Colonic mucosa (tissue), 4 donors: ENCODE data around the gene NCK2. TPM values are rescaled to one million over a fixed set of nuclear protein-coding genes. Genes with fewer than 3 reads are reported as not detected.
"Not testable (repeated sequence)": the region's sequence is repeated elsewhere in the genome, so short reads cannot be mapped to it uniquely, and the experiment has no call there.

Experiments used
- DNase-seq: peaks from one replicate; pipeline ENCODE4 v3.0.0-alpha.2; 2020
- H3K27ac ChIP-seq: fragments of 200-600 bp; one replicate; pipeline ENCODE4 v1.8.0; 2021
- H3K27me3 ChIP-seq: fragments of 200-600 bp; one replicate; pipeline ENCODE4 v1.8.0; 2021
- H3K36me3 ChIP-seq: fragments of 200-600 bp; one replicate; pipeline ENCODE4 v1.8.0; 2021
- H3K4me1 ChIP-seq: fragments of 200-600 bp; one replicate; pipeline ENCODE4 v1.8.0; 2021; ENCODE audit warnings: mild to moderate bottlenecking
- H3K4me3 ChIP-seq: fragments of 200-600 bp; one replicate; pipeline ENCODE4 v1.8.0; 2021
- H3K9ac ChIP-seq, 2 donors: one replicate each; pipeline ENCODE4 v1.7.0; 2013; ENCODE audit warnings: control low read depth in 2 of 2, low read depth in 2 of 2, low read length in 2 of 2
- H3K9me3 ChIP-seq: fragments of 200-600 bp; one replicate; pipeline ENCODE4 v1.8.0; 2021
- intact Hi-C: fragments of 100-400 bp; cut with DNase I; formaldehyde crosslinking; loops from one replicate; pipeline ENCODE4 v1.14.1; 2022
- total RNA-seq, 2 donors: library from RNA; stranded (reverse); fragmentation: NEBNext Ultra II Directional in 1 of 2; extraction: Animal tissue kit (Norgen Biotek cat#: 25700) in 1 of 2; gene quantifications; one replicate each; pipeline ENCODE4 v1.2.1, GENCODE V29; 2021
- TF ChIP-seq, protein P1 (sequence below): fragments of 200-600 bp; IDR thresholded peaks from one replicate; pipeline ENCODE4 v1.8.0; 2022; ENCODE audit warnings: antibody characterized with exemption, mild to moderate bottlenecking
- donor health status: healthy.
- donor health status: DM: no; HTN: no; CAD: no.
- donor health status: DM: no; HTN: no; CAD: no.

The NCK2 gene
- total RNA-seq, 2 donors from 2014 or later, result 51.3 to 67.5 TPM

DNA sequence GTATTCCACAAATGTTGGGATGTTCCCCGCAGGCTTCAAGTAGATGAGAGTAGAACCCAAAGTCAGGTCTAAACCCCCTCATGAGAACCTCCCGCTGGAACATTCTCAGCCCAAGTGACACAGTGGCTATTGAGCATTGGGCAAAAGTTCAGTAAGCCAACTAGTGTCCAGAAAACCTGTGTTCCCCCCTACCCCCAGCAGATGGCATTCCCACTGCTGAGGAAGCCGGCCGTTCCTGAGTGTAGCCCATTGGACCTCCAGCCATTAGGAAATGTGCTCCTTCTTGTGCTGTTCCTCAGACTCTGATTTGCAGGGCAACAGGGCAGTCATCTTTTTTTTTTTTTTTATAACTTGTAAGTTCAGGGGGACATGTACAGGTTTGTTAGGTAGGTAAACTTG, 152.1 kb downstream of the NCK2 start:
- TF ChIP-seq, protein P1, sequence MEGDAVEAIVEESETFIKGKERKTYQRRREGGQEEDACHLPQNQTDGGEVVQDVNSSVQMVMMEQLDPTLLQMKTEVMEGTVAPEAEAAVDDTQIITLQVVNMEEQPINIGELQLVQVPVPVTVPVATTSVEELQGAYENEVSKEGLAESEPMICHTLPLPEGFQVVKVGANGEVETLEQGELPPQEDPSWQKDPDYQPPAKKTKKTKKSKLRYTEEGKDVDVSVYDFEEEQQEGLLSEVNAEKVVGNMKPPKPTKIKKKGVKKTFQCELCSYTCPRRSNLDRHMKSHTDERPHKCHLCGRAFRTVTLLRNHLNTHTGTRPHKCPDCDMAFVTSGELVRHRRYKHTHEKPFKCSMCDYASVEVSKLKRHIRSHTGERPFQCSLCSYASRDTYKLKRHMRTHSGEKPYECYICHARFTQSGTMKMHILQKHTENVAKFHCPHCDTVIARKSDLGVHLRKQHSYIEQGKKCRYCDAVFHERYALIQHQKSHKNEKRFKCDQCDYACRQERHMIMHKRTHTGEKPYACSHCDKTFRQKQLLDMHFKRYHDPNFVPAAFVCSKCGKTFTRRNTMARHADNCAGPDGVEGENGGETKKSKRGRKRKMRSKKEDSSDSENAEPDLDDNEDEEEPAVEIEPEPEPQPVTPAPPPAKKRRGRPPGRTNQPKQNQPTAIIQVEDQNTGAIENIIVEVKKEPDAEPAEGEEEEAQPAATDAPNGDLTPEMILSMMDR, result no peak

DNA sequence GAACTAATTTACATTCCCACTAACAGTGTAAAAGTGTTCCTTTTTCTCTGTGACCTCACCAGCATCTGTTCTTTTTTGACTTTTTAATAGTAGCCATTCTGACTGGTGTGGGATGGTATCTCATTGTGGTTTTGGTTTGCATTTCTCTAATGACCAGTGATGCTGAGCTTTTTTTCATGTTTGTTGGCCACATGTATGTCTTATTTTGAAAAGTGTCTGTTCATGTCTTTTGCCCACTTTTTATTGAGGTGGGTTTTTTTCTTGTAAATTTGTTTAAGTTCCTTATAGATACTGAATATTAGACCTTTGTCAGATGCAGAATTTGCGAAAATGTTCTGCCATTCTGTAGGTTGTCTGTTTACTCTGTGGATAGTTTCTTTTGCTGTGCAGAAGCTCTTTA, 153.0 kb downstream of the NCK2 start:
- DNase-seq, intact Hi-C loops, H3K4me1 ChIP-seq, H3K27me3 ChIP-seq, H3K36me3 ChIP-seq, H3K9ac ChIP-seq, H3K27ac ChIP-seq, H3K9me3 ChIP-seq, H3K4me3 ChIP-seq: not testable (repeated sequence)

More for the DNA sequence above, 152.1 kb downstream of the NCK2 start:
- Histone ChIP-seq H3K27me3 (no peaks in the 10 kb centered on the region), H3K36me3 (no peaks in the 10 kb centered on the region), H3K9me3 (no peaks in the 10 kb centered on the region), H3K4me3 (no peak overlapping the region), H3K4me1 (no peaks in the 10 kb centered on the region), H3K27ac (no peak overlapping the region), H3K9ac (no peak overlapping the region)
- intact Hi-C loops, result no loop called here
- DNase-seq, result no peak

DNA sequence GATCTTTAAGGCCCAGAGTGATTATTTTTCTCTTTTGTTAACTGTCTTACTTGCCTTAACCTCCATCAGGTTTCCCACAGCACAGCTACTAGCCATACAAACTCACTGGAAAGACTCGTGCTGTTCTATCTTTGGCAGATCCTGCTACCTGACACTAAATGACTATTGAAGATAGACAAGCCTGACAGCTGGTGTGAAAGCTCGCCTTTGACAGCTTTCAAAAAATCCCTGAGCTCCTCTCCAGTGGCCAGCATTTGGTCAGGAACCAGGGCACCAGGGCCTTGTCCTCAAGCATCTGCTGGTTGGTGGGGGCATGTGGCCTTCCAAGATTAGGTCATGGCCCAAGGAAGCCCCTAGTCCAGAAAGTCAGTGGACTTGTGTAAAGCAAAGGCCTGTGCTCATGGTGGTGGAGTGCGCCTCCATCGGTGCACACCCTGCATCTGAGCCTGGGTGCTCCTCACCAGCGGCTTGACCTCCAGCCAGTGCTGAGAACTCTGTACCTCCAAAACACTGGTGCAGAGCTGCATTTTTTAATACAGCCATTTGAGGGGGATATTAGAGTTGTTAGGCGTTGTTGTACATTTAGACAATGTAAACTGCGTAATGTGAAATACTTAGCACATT, 158.5 kb downstream of the NCK2 start:
- Histone ChIP-seq H3K4me3 (no peak overlapping the region), H3K27ac (no peak overlapping the region), H3K4me1 (no peaks in the 10 kb centered on the region), H3K27me3 (no peaks in the 10 kb centered on the region), H3K9ac (no peak overlapping the region), H3K36me3 (no peaks in the 10 kb centered on the region), H3K9me3 (no peaks in the 10 kb centered on the region)
- TF ChIP-seq, protein P1, result no peak
- DNase-seq, result no peak
- intact Hi-C loops, result no loop called here

DNA sequence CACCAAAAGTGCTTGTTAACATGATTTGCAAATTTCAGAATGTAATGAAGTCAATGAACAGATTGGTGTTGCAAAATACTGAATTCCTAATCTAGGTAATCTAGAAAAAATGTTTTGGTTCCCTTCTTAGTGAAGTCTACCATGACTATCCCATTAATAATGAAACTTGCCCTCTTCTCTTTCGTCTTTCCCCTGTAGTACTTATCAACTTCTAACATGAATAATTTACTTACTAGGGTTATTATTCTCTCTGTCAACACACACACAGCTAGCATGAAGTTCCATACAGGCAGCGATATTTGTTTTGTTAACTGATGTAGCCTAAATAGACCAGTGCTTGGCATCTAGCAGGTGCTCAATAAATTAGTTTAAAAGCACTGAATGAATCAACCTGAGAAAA, 160.2 kb downstream of the NCK2 start:
- Histone ChIP-seq H3K4me3 (no peak overlapping the region), H3K27ac (no peak overlapping the region), H3K9me3 (no peaks in the 10 kb centered on the region), H3K36me3 (no peaks in the 10 kb centered on the region), H3K4me1 (no peaks in the 10 kb centered on the region), H3K9ac (no peak overlapping the region), H3K27me3 (no peaks in the 10 kb centered on the region)
- DNase-seq, result no peak
- TF ChIP-seq, protein P1, result no peak
- intact Hi-C loops, result no loop called here

DNA sequence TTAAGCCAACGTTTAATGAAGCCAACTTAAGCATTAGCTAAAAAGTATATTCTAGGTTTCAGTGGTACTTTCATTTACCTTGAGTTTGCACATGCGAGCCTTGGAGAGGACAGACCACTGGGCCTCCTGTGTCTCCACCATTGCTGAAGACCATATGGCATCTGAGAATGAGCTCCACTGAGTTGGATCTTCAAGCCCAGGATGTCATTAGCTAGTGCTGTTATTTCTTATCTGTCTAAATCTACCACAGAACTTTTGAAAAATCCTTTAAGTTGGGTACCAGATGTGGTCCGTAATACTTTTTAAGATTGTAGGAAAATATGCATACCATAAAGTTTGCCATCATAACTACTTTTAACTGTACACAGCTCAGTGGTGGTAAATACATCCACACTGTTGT, 161.8 kb downstream of the NCK2 start:
- Histone ChIP-seq H3K36me3 (no peaks in the 10 kb centered on the region), H3K9me3 (no peaks in the 10 kb centered on the region), H3K27me3 (no peaks in the 10 kb centered on the region), H3K27ac (no peak overlapping the region), H3K9ac (no peak overlapping the region), H3K4me1 (no peaks in the 10 kb centered on the region), H3K4me3 (no peak overlapping the region)
- TF ChIP-seq, protein P1, result no peak
- no peak for DNase-seq
- intact Hi-C loops, result no loop called here

DNA sequence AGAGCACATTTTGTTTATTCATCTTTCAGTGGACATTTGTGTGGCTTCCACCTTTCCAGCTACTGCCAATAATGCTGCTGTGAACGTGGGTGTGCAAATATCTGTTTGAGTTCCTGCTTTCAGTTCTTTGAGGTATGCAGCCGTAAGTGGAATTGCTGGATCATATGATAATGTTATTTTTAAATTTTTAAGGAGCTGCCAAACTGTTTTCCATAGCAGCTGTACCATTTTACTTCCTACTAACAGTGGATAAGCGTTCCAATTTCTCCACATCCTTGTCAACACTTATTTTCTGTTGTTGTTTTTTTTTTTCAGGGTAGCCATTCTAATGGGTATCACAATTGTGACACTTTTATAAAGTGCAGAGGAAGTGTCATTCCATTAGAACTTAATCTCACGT, 162.5 kb downstream of the NCK2 start:
- Histone ChIP-seq H3K4me1 (no peaks in the 10 kb centered on the region), H3K27me3 (no peaks in the 10 kb centered on the region), H3K4me3 (no peak overlapping the region), H3K9ac (no peak overlapping the region), H3K9me3 (no peaks in the 10 kb centered on the region), H3K36me3 (no peaks in the 10 kb centered on the region), H3K27ac (no peak overlapping the region)
- intact Hi-C loops, result no loop called here
- no peak for DNase-seq
- TF ChIP-seq, protein P1, result no peak
